H9 (cell line): Measurements from ENCODE around the gene LRRC58. TPM values are rescaled to one million over a fixed set of nuclear protein-coding genes. Genes with fewer than 3 reads are reported as not detected.

Experiments used
- DNase-seq: peaks from one replicate; pipeline ENCODE4 v3.0.0-alpha.2; 2017
- H2AFZ ChIP-seq: one replicate; pipeline ENCODE4 v1.6.1; 2013; ENCODE audit warnings: mild to moderate bottlenecking, low read length, control low read depth, moderate library complexity
- H2AK5ac ChIP-seq: 2 replicates; pipeline ENCODE4 v1.6.1; 2013; ENCODE audit warnings: low read length, control low read depth, mixed read lengths; ENCODE audit not compliant: insufficient read length
- H2BK120ac ChIP-seq: one replicate; pipeline ENCODE4 v1.6.1; 2013; ENCODE audit warnings: low read depth, mild to moderate bottlenecking, low read length, control low read depth, inconsistent platforms; ENCODE audit not compliant: poor library complexity, severe bottlenecking
- H2BK12ac ChIP-seq: 2 replicates; pipeline ENCODE4 v1.6.1; 2013; ENCODE audit warnings: low read length, control low read depth, mixed read lengths, low read depth; ENCODE audit not compliant: insufficient read length
- H2BK15ac ChIP-seq: 2 replicates; pipeline ENCODE4 v1.6.1; 2013; ENCODE audit warnings: low read depth, low read length, control low read depth
- H2BK20ac ChIP-seq: one replicate; pipeline ENCODE4 v1.6.1; 2013; ENCODE audit warnings: low read depth, mild to moderate bottlenecking, low read length, control low read depth, inconsistent platforms; ENCODE audit not compliant: poor library complexity, severe bottlenecking
- H2BK5ac ChIP-seq: 2 replicates; pipeline ENCODE4 v1.6.1; 2013; ENCODE audit warnings: low read length, control low read depth, mixed read lengths; ENCODE audit not compliant: insufficient read length
- H3K14ac ChIP-seq: 2 replicates; pipeline ENCODE4 v1.6.1; 2013; ENCODE audit warnings: low read length, control low read depth; ENCODE audit not compliant: insufficient read depth
- H3K18ac ChIP-seq: 2 replicates; pipeline ENCODE4 v1.6.1; 2013; ENCODE audit warnings: low read depth, mild to moderate bottlenecking, mixed read lengths, low read length, control low read depth; ENCODE audit not compliant: insufficient read length
- H3K23ac ChIP-seq: 2 replicates; pipeline ENCODE4 v1.6.1; 2013; ENCODE audit warnings: low read length, control low read depth, mixed read lengths, low read depth; ENCODE audit not compliant: insufficient read length
- H3K23me2 ChIP-seq: 2 replicates; pipeline ENCODE4 v1.6.1; 2013; ENCODE audit warnings: low read depth, mild to moderate bottlenecking, mixed read lengths, low read length, control low read depth; ENCODE audit not compliant: insufficient read length, poor library complexity, severe bottlenecking
- H3K27ac ChIP-seq: 2 replicates; pipeline ENCODE4 v1.5.1; 2013; ENCODE audit warnings: low read length, control low read depth, mixed read lengths, low read depth; ENCODE audit not compliant: insufficient read length
- H3K27me3 ChIP-seq: 2 replicates; pipeline ENCODE4 v1.6.1; 2013; ENCODE audit warnings: low read length, control low read depth, inconsistent platforms; ENCODE audit not compliant: insufficient read depth
- H3K4ac ChIP-seq: 2 replicates; pipeline ENCODE4 v1.6.1; 2013; ENCODE audit warnings: low read depth, mild to moderate bottlenecking, control low read depth, inconsistent platforms, low read length, moderate library complexity
- H3K4me1 ChIP-seq: 2 replicates; pipeline ENCODE4 v1.6.1; 2013; ENCODE audit warnings: low read length, control low read depth, inconsistent platforms; ENCODE audit not compliant: insufficient read depth
- H3K4me2 ChIP-seq: 2 replicates; pipeline ENCODE4 v1.6.1; 2013; ENCODE audit warnings: low read length, control low read depth, mixed read lengths; ENCODE audit not compliant: insufficient read length, insufficient read depth
- H3K56ac ChIP-seq: 2 replicates; pipeline ENCODE4 v1.6.1; 2013; ENCODE audit warnings: low read depth, mild to moderate bottlenecking, mixed read lengths, low read length, control low read depth; ENCODE audit not compliant: insufficient read length
- H3K79me1 ChIP-seq: 2 replicates; pipeline ENCODE4 v1.6.1; 2013; ENCODE audit warnings: low read depth, mild to moderate bottlenecking, moderate library complexity, low read length, control low read depth, inconsistent platforms; ENCODE audit not compliant: insufficient read depth, poor library complexity, severe bottlenecking
- H3K79me2 ChIP-seq: 2 replicates; pipeline ENCODE4 v1.6.1; 2013; ENCODE audit warnings: low read length, control low read depth, inconsistent platforms; ENCODE audit not compliant: insufficient read depth
- H3K9ac ChIP-seq: 2 replicates; pipeline ENCODE4 v1.6.1; 2013; ENCODE audit warnings: low read length, control low read depth, mixed read lengths; ENCODE audit not compliant: insufficient read length; ENCODE audit errors: extremely low read depth
- H3K9me3 ChIP-seq: one replicate; pipeline ENCODE4 v1.6.1; 2013; ENCODE audit warnings: low read depth, low read length, inconsistent platforms; ENCODE audit not compliant: control insufficient read depth
- H3T11ph ChIP-seq: one replicate; pipeline ENCODE4 v1.6.1; 2013; ENCODE audit warnings: mild to moderate bottlenecking, low read length, control low read depth, inconsistent platforms
- H4K20me1 ChIP-seq: one replicate; pipeline ENCODE4 v1.6.1; 2013; ENCODE audit not compliant: control insufficient read depth, insufficient read length, insufficient read depth
- H4K5ac ChIP-seq: 2 replicates; pipeline ENCODE4 v1.6.1; 2013; ENCODE audit warnings: low read depth, mild to moderate bottlenecking, mixed read lengths, low read length, control low read depth; ENCODE audit not compliant: insufficient read length
- H4K8ac ChIP-seq: replicated peaks from 2 replicates; pipeline ENCODE4 v1.6.1; 2013; ENCODE audit warnings: low read length, control low read depth, mixed read lengths, low read depth; ENCODE audit not compliant: insufficient read length
- H4K91ac ChIP-seq: 2 replicates; pipeline ENCODE4 v1.6.1; 2013; ENCODE audit warnings: low read depth, mild to moderate bottlenecking, moderate library complexity, mixed read lengths, low read length, control low read depth; ENCODE audit not compliant: insufficient read length
- H3K27ac Mint-ChIP-seq, 3 experiments: 2 replicates in 2 of 3; 3 replicates in 1 of 3; pipeline ENCODE4 v1.8.0; 2020 to 2021; ENCODE audit warnings: mixed read lengths in 3 of 3, mild to moderate bottlenecking in 1 of 3, moderate library complexity in 1 of 3
- H3K27me3 Mint-ChIP-seq: 2 replicates; pipeline ENCODE4 v1.8.0; 2021; ENCODE audit warnings: low read depth, mild to moderate bottlenecking, moderate library complexity, mixed read lengths
- H3K36me3 Mint-ChIP-seq, 3 experiments: 2 replicates in 2 of 3; 3 replicates in 1 of 3; pipeline ENCODE4 v1.8.0; 2020 to 2021; ENCODE audit warnings: low read depth in 3 of 3, mixed read lengths in 3 of 3; ENCODE audit not compliant: insufficient read depth in 1 of 3
- H3K4me1 Mint-ChIP-seq, 2 experiments: 2 replicates each; pipeline ENCODE4 v1.8.0; 2020; ENCODE audit warnings: mixed read lengths in 2 of 2
- H3K4me3 Mint-ChIP-seq, 2 experiments: 2 replicates in 1 of 2; 3 replicates in 1 of 2; pipeline ENCODE4 v1.8.0; 2020 to 2021; ENCODE audit warnings: mild to moderate bottlenecking in 2 of 2, mixed read lengths in 2 of 2, moderate library complexity in 1 of 2
- H3K9me3 Mint-ChIP-seq, 2 experiments: 2 replicates in 1 of 2; 3 replicates in 1 of 2; pipeline ENCODE4 v1.8.0; 2020; ENCODE audit warnings: mild to moderate bottlenecking in 2 of 2, mixed read lengths in 2 of 2, moderate library complexity in 1 of 2
- total RNA-seq: library from RNA; stranded (reverse); gene quantifications from 2 replicates; pipeline ENCODE4 v1.2.1, GENCODE V29; 2021
- TF ChIP-seq, protein P1 (sequence below): fragments of 200-600 bp; sonication (generic); conservative IDR thresholded peaks from 3 replicates; pipeline ENCODE4 v1.8.0; 2021; ENCODE audit warnings: antibody characterized with exemption, mild to moderate bottlenecking

The LRRC58 gene
- total RNA-seq, 1 experiment from 2014 or later: 18.2 TPM

DNA sequence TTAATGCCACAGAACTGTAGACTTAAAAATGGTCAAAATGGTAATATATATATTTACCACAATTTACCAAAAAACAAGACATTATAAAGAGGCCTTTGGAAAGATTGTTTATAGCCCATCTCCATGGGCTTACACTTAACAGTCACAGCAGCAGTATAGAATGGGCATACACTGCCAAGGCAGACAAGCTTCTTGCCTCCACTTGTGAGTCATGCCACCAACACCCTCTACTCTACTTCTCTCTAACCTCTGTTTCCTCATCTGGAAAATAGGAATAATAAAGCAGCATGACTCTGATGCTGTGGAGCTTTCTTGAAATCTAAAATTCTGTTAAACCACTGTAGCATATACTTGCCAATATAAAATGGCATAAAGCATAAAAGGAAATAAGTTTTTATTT lies 49.8 kb downstream of the LRRC58 start:
- H3K79me1 ChIP-seq: no peaks in the 10 kb centered on the region
- Mint-ChIP-seq H3K4me1 (peaks cover 0 to 6% of the 10 kb centered on the region in 2 experiments; a peak in 3 of 4 replicates), H3K27ac (no peak overlapping the region), H3K9me3 (no peaks in the 10 kb centered on the region), H3K27me3 (peaks cover 2% of the 10 kb centered on the region), H3K4me3 (no peak overlapping the region), H3K36me3 (no peaks in the 10 kb centered on the region)
- H3K9ac ChIP-seq: no peak overlapping the region
- H3K18ac ChIP-seq: no peak overlapping the region
- H3K79me2 ChIP-seq: no peaks in the 10 kb centered on the region
- H2BK15ac ChIP-seq: no peak overlapping the region
- H3K23ac ChIP-seq: no peak overlapping the region
- no peak overlapping the region for H3T11ph ChIP-seq
- H2AFZ ChIP-seq: no peak overlapping the region
- no peak overlapping the region for H2BK120ac ChIP-seq
- H3K4me1 ChIP-seq: no peaks in the 10 kb centered on the region
- no peaks in the 10 kb centered on the region for H3K23me2 ChIP-seq
- H3K56ac ChIP-seq: no peak overlapping the region
- H3K27ac ChIP-seq: no peak overlapping the region
- no peaks in the 10 kb centered on the region for H3K9me3 ChIP-seq
- no peak overlapping the region for H2AK5ac ChIP-seq
- no peak overlapping the region for H3K14ac ChIP-seq
- H3K4ac ChIP-seq: no peak overlapping the region
- no peaks in the 10 kb centered on the region for H4K20me1 ChIP-seq
- no peaks in the 10 kb centered on the region for H3K27me3 ChIP-seq
- H3K4me2 ChIP-seq: no peak overlapping the region
- TF ChIP-seq, protein P1, sequence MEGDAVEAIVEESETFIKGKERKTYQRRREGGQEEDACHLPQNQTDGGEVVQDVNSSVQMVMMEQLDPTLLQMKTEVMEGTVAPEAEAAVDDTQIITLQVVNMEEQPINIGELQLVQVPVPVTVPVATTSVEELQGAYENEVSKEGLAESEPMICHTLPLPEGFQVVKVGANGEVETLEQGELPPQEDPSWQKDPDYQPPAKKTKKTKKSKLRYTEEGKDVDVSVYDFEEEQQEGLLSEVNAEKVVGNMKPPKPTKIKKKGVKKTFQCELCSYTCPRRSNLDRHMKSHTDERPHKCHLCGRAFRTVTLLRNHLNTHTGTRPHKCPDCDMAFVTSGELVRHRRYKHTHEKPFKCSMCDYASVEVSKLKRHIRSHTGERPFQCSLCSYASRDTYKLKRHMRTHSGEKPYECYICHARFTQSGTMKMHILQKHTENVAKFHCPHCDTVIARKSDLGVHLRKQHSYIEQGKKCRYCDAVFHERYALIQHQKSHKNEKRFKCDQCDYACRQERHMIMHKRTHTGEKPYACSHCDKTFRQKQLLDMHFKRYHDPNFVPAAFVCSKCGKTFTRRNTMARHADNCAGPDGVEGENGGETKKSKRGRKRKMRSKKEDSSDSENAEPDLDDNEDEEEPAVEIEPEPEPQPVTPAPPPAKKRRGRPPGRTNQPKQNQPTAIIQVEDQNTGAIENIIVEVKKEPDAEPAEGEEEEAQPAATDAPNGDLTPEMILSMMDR: no peak
- no peak for DNase-seq
- H4K91ac ChIP-seq: no peak overlapping the region
- no peak overlapping the region for H2BK5ac ChIP-seq
- no peak overlapping the region for H4K8ac ChIP-seq
- no peak overlapping the region for H4K5ac ChIP-seq
- H2BK20ac ChIP-seq: no peak overlapping the region
- no peak overlapping the region for H2BK12ac ChIP-seq
